OCI-LY3 (cell line): ENCODE data around the gene MYL7.

Experiments used
- H2AFZ ChIP-seq: fragments of 200-600, 300-600 bp; shearing (Covaris generic); 2 replicates; pipeline ENCODE4 v1.6.0; 2014; ENCODE audit warnings: antibody characterized with exemption, low read depth, low read length
- H3K27ac ChIP-seq: fragments of 200-600, 300-600 bp; sonication (generic); 2 replicates; pipeline ENCODE4 v1.5.1; 2014; ENCODE audit warnings: mild to moderate bottlenecking, low read length, moderate library complexity, mixed read lengths
- H3K27me3 ChIP-seq: fragments of 200-600, 300-600 bp; sonication (generic); 2 replicates; pipeline ENCODE4 v1.6.1; 2014; ENCODE audit warnings: low read depth, low read length, mixed read lengths
- H3K36me3 ChIP-seq: fragments of 200-600, 300-600 bp; sonication (generic); replicated peaks from 2 replicates; pipeline ENCODE3; 2014; ENCODE audit warnings: low read depth, low read length, mixed read lengths
- H3K4me1 ChIP-seq: fragments of 300-600, 200-600 bp; sonication (generic); 2 replicates; pipeline ENCODE4 v1.6.1; 2014; ENCODE audit warnings: low read length, mixed read lengths
- H3K4me2 ChIP-seq: fragments of 200-600, 300-600 bp; sonication (generic); 2 replicates; pipeline ENCODE4 v1.6.1; 2014; ENCODE audit warnings: low read length, mixed read lengths
- H3K4me3 ChIP-seq: fragments of 300-600, 200-600 bp; sonication (generic); 2 replicates; pipeline ENCODE4 v1.5.1; 2014; ENCODE audit warnings: antibody characterized with exemption, mild to moderate bottlenecking, low read length, moderate library complexity
- H3K79me2 ChIP-seq: fragments of 300-600, 200-600 bp; shearing (Covaris generic); 2 replicates; pipeline ENCODE4 v1.6.1; 2014; ENCODE audit warnings: mild to moderate bottlenecking, low read length, mixed read lengths
- H3K9ac ChIP-seq: fragments of 300-600, 200-600 bp; shearing (Covaris generic); 2 replicates; pipeline ENCODE4 v1.6.0; 2014; ENCODE audit warnings: mild to moderate bottlenecking, low read length, moderate library complexity
- H3K9me3 ChIP-seq: fragments of 200-600, 300-600 bp; shearing (Covaris generic); 2 replicates; pipeline ENCODE4 v1.6.1; 2014; ENCODE audit warnings: low read length, mixed read lengths; ENCODE audit not compliant: insufficient read depth
- H4K20me1 ChIP-seq: fragments of 200-600, 300-600 bp; sonication (generic); 2 replicates; pipeline ENCODE4 v1.6.1; 2016; ENCODE audit warnings: low read length, mixed read lengths; ENCODE audit not compliant: insufficient read depth
- EZH2phosphoT487 ChIP-seq: fragments of 200-600 bp; shearing (Covaris generic); IDR thresholded peaks from 2 replicates; pipeline ENCODE4 v1.6.1; 2018; ENCODE audit warnings: antibody characterized with exemption, mixed run types, low read depth
- TF ChIP-seq, protein P1 (sequence below): fragments of 200-600, 300-600 bp; sonication (generic); IDR thresholded peaks from 2 replicates; pipeline ENCODE4 v1.5.1; 2014; ENCODE audit warnings: antibody characterized with exemption, low read length, low read depth

Gene MYL7

DNA sequence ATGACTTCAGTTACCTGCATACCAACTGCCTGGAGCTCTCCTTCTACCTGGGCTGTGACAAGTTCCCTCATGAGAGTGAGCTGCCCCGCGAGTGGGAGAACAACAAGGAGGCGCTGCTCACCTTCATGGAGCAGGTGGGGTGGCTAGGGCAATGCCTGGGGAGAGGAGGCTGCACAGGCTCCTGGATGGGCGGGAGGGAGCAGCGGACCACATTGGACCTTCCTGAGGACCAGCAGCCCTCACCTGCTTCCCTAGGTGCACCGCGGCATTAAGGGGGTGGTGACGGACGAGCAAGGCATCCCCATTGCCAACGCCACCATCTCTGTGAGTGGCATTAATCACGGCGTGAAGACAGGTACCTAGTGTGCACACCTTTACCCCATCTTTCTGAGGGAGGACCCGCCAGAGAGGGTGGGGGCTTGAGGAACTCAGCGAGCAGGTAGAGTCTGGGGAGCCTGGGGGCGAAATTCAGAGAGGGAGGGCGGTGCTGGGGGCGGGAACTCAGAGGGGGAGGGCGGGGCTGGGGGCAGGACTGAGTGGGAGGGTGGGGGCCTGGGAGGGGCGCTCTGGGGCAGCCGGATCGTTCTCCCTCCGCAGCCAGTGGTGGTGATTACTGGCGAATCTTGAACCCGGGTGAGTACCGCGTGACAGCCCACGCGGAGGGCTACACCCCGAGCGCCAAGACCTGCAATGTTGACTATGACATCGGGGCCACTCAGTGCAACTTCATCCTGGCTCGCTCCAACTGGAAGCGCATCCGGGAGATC, 28.0 kb downstream of the MYL7 start:
- Histone ChIP-seq H3K9me3 (no peaks in the 10 kb centered on the region), H2AFZ (no peak overlapping the region), H3K36me3 (peaks cover 26% of the 10 kb centered on the region), H3K9ac (no peak overlapping the region), H3K79me2 (peaks cover 3% of the 10 kb centered on the region; the same call in 1 of the 2 replicates), H3K27ac (no peak overlapping the region), H3K4me3 (no peak overlapping the region), H3K4me2 (no peak overlapping the region), H3K27me3 (no peaks in the 10 kb centered on the region), H4K20me1 (0 out of 2 replicates have a peak, but pooled peaks cover 2% of the 10 kb centered on the region), H3K4me1 (no peaks in the 10 kb centered on the region)
- no peak for TF ChIP-seq EZH2phosphoT487
- TF ChIP-seq, protein P1, sequence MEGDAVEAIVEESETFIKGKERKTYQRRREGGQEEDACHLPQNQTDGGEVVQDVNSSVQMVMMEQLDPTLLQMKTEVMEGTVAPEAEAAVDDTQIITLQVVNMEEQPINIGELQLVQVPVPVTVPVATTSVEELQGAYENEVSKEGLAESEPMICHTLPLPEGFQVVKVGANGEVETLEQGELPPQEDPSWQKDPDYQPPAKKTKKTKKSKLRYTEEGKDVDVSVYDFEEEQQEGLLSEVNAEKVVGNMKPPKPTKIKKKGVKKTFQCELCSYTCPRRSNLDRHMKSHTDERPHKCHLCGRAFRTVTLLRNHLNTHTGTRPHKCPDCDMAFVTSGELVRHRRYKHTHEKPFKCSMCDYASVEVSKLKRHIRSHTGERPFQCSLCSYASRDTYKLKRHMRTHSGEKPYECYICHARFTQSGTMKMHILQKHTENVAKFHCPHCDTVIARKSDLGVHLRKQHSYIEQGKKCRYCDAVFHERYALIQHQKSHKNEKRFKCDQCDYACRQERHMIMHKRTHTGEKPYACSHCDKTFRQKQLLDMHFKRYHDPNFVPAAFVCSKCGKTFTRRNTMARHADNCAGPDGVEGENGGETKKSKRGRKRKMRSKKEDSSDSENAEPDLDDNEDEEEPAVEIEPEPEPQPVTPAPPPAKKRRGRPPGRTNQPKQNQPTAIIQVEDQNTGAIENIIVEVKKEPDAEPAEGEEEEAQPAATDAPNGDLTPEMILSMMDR = no peak

DNA sequence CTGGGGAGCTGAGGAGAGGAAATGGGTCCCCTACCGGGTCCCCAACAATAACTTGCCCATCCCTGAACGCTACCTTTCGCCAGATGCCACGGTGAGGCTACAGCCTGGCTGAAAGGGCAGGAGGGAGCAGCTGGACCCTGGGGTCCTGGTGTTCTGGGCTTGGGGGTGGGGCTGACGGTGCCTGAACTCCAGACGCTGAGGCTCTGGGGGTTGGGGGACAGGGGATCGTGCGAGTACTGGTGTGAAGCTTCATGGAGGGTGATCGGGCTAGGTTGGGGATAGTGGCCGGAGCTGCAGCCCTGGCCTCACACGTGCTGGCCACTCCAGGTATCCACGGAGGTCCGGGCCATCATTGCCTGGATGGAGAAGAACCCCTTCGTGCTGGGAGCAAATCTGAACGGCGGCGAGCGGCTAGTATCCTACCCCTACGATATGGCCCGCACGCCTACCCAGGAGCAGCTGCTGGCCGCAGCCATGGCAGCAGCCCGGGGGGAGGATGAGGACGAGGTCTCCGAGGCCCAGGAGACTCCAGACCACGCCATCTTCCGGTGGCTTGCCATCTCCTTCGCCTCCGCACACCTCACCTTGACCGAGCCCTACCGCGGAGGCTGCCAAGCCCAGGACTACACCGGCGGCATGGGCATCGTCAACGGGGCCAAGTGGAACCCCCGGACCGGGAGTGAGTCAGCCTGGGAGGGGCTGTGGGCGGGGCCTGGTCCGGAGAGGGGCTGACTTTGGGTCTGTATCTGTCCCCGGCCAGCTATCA, 28.7 kb downstream of the MYL7 start:
- H3K36me3 ChIP-seq = peaks cover 19% of the 10 kb centered on the region
- no peaks in the 10 kb centered on the region for H3K79me2 ChIP-seq
- no peak overlapping the region for H2AFZ ChIP-seq
- H3K4me3 ChIP-seq = no peak overlapping the region
- no peak overlapping the region for H3K4me2 ChIP-seq
- no peaks in the 10 kb centered on the region for H3K4me1 ChIP-seq
- H3K9me3 ChIP-seq = no peaks in the 10 kb centered on the region
- H3K27ac ChIP-seq = no peak overlapping the region
- H3K9ac ChIP-seq = no peak overlapping the region
- TF ChIP-seq, protein P1 = no peak
- no peak for TF ChIP-seq EZH2phosphoT487
- no peaks in the 10 kb centered on the region for H4K20me1 ChIP-seq
- no peaks in the 10 kb centered on the region for H3K27me3 ChIP-seq

DNA sequence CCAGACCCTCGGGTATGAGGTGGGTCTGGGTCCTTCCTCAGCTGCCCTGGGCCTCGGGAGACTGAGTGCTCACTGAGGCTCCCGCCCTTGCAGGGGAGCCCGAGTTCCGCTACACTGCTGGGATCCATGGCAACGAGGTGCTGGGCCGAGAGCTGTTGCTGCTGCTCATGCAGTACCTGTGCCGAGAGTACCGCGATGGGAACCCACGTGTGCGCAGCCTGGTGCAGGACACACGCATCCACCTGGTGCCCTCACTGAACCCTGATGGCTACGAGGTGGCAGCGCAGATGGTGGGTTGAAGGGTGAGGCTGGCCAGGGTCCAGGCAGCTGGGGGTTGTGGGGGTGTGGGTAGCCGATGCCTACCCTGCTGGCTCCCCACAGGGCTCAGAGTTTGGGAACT, 29.4 kb downstream of the MYL7 start:
- H3K4me1 ChIP-seq = no peaks in the 10 kb centered on the region
- no peak overlapping the region for H2AFZ ChIP-seq
- H3K79me2 ChIP-seq = no peaks in the 10 kb centered on the region
- H3K4me2 ChIP-seq = no peak overlapping the region
- no peaks in the 10 kb centered on the region for H3K9me3 ChIP-seq
- peaks cover 12% of the 10 kb centered on the region for H3K36me3 ChIP-seq
- no peak for TF ChIP-seq EZH2phosphoT487
- TF ChIP-seq, protein P1 = no peak
- H3K27ac ChIP-seq = no peak overlapping the region
- no peak overlapping the region for H3K9ac ChIP-seq
- no peaks in the 10 kb centered on the region for H4K20me1 ChIP-seq
- no peaks in the 10 kb centered on the region for H3K27me3 ChIP-seq
- H3K4me3 ChIP-seq = no peak overlapping the region
